G401.6 (cell line): ENCODE measurements around the gene RNF144A.

Source experiments
- FAIRE-seq: peaks from 2 replicates; lab custom pipeline; 2012; peaks lifted over from hg19 to GRCh38; lab: Jason Lieb, UNC

The RNF144A gene

GRCh38 chr2:7045601-7046590 is 128.7 kb downstream of the RNF144A start:
- no peak for FAIRE-seq

GRCh38 chr2:7047661-7048060 is 130.4 kb downstream of the RNF144A start:
- no peak for FAIRE-seq

GRCh38 chr2:7048762-7049294 is 131.6 kb downstream of the RNF144A start:
- no peak for FAIRE-seq

GRCh38 chr2:7052404-7052803 is 135.2 kb downstream of the RNF144A start:
- no peak for FAIRE-seq

- no peak for FAIRE-seq
Observed at GRCh38 chr2:7053650-7054265, 136.5 kb downstream of the RNF144A start.

GRCh38 chr2:7057865-7058400 is 140.7 kb downstream of the RNF144A start:
- FAIRE-seq = no peak

GRCh38 chr2:7060156-7060555 is 142.9 kb downstream of the RNF144A start:
- FAIRE-seq = no peak

GRCh38 chr2:7060631-7061449 is 143.6 kb downstream of the RNF144A start:
- FAIRE-seq = no peak

GRCh38 chr2:7061450-7061789 is 144.2 kb downstream of the RNF144A start:
- no peak for FAIRE-seq

- FAIRE-seq = no peak
Observed at GRCh38 chr2:7061921-7062320, 144.7 kb downstream of the RNF144A start.

GRCh38 chr2:7063789-7064188 is 146.6 kb downstream of the RNF144A start:
- no peak for FAIRE-seq

- FAIRE-seq = no peak
Observed at GRCh38 chr2:7068457-7068856, 151.2 kb downstream of the RNF144A start.

- no peak for FAIRE-seq
Observed at GRCh38 chr2:7070483-7070882, 153.3 kb downstream of the RNF144A start.

GRCh38 chr2:7071154-7071553 is 153.9 kb downstream of the RNF144A start:
- FAIRE-seq = no peak

- FAIRE-seq = no peak
Observed at GRCh38 chr2:7071916-7072556, 154.8 kb downstream of the RNF144A start.

- FAIRE-seq = no peak
Observed at GRCh38 chr2:7073901-7074300, 156.7 kb downstream of the RNF144A start.

- FAIRE-seq = no peak
Observed at GRCh38 chr2:7075834-7076233, 158.6 kb downstream of the RNF144A start.

- no peak for FAIRE-seq
Observed at GRCh38 chr2:7077660-7078267, 160.6 kb downstream of the RNF144A start.

GRCh38 chr2:7083580-7084509 is 166.6 kb downstream of the RNF144A start:
- FAIRE-seq = no peak

- no peak for FAIRE-seq
Observed at GRCh38 chr2:7084601-7085000, 167.4 kb downstream of the RNF144A start.
